HG02973 (cell line): ENCODE data around the gene EPHB6.
A peak's percentile ranks its signal among the peaks of the same experiment; 100 is the strongest.

Experiments used
- ATAC-seq: cut with Tn5 transposase; IDR thresholded peaks from one replicate; pipeline ENCODE4 v1.9.1; 2021; ENCODE audit warnings: moderate library complexity; ENCODE audit not compliant: unreplicated experiment

Gene EPHB6

GRCh38 chr7:142833174-142834048 is 21.5 kb upstream of the EPHB6 start:
- ATAC-seq: peak; percentile 68

DNA sequence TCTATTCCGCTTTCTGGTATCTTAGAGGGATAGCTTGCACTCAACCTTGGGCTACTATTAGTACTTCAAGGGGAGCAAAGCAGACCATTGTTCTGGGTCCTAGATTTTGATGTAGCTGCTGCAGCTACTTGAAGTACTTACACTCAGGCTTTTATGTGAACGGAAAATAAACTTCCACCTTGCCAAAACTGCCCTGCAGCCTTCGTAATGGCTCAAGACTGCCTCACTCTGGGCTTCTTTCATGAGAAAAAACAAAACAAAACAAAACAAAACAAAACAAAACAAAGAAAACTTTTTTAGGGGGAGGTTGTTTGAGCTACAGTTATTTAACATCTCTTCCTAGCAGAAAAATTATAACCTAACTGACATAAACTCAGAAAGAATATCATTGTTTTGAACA is 19.4 kb upstream of the EPHB6 start:
- no peak for ATAC-seq

DNA sequence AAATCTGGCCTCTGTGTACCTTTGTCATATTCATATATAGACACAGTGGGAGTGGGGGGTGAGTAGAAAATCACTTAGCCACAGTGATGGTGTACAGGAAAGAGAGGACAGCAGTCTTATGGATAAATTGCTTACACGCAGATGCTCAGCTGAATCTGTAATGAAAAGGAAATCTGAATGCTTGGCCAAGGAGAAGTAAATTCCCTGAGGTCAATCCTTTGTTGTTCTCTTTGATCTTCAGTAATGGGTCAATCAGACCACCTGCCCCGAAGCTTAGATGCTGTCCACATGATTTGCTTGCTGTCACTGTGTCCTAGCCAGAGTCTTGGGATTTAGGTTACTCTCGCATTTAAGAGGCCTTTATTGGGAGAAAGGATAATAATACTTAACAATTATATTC is 18.4 kb upstream of the EPHB6 start:
- ATAC-seq: no peak

DNA sequence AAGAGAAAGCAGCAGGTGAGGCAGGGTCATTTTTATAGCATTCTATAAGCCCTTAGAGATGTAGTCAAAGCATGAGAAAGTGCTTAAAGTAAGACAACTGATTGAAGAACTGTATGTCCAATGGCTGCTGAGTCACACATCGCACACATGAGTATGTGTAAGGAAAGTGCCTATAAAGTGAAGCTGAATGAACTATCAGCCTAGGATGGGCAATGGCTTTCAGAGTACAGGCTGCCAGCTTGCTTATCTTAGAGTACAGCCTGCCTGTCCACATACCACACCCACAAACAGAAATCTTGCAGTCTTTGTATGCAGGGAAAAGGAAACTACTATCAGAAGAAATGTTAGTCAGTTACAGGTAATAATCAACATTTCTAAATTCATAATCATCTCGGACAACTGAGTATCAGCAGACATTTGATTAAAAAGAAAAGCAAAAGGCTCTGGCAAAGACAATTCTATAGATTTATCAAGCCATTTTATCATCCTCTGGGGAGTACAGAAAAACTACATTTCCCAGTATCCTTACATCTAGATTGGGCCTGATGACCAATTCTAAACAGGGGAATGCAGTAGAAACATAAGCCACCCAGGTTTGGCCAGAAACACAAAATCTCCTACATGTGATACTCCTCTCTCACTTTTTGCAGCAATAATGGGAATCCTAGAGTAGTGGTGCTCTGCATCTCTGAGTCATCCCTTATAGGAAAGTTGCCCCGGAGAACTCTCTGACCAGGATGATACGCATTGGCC is 16.2 kb upstream of the EPHB6 start:
- ATAC-seq: no peak

- ATAC-seq: no peak
Measured at GRCh38 chr7:142842251-142842766, 12.6 kb upstream of the EPHB6 start.

- ATAC-seq: no peak
Measured at GRCh38 chr7:142847353-142847752, 7.5 kb upstream of the EPHB6 start.

DNA sequence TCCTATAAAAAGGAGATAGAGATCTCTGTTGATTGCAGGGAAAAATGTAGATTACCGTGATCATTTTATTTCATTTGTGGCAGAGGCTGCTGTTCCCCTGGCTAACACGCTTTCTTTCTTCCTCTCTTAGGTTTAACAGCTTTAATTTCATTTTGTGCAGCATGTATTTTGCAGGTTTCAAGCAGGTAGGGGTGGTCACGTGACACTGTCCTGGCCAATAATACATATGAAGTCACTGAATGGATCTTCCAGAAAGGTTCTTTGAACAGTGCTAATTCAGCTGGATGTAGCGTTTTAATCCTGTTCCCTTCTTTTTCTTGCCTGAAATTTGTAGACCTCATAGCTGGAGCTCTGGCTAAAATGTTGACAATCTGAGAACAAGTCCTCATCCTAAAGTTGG is 3.6 kb upstream of the EPHB6 start:
- ATAC-seq: no peak

- ATAC-seq: no peak
Measured at GRCh38 chr7:142851919-142852318, 3.0 kb upstream of the EPHB6 start.

GRCh38 chr7:142853739-142854371 is 1.0 kb upstream of the EPHB6 start:
- ATAC-seq: peak; percentile 81

- no peak for ATAC-seq
Measured at GRCh38 chr7:142855114-142855743, 353 bp downstream of the EPHB6 start.

GRCh38 chr7:142855756-142856564 is 1.1 kb downstream of the EPHB6 start:
- no peak for ATAC-seq

- no peak for ATAC-seq
Measured at GRCh38 chr7:142856565-142857245, 1.8 kb downstream of the EPHB6 start.

GRCh38 chr7:142857625-142858024 is 2.7 kb downstream of the EPHB6 start:
- no peak for ATAC-seq

DNA sequence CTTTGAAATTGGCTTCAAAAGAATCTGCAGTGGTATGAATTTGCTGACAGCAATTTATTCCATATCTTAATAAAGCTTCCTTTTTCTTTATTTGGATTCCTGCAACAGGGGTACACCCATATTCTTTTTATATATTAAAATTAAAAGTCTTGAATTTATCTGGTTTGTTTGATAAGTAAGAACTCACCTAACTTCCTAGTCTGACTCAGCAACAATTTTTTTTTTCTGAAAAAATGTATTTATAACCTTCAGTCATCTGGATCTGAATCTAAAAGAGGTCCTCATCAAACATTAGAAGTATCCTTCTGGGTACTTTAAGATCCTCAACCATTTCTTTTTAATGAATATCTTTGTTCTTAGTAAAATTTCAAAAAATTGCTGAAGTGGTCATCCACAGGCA is 4.5 kb downstream of the EPHB6 start:
- ATAC-seq: no peak

- ATAC-seq: no peak
Measured at GRCh38 chr7:142859829-142860228, 5.0 kb downstream of the EPHB6 start.

DNA sequence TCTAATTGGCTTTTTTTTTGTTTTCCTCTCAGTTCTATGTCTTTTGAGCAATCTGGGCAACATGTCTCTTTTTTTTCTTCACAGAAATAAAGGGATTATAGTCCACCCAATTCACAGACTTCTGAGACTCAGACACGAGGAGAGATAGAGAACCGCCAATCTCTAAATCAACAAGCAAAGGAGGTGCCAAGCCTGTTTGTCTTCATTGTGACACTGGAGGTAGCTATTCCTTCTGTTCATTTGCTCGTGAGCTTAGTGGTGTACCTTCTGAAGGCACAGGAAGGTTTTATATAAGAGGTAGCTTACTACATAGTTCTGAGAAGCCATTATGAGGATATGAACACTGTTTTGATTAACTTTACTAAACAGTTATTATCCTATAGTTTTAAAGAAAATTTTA is 6.1 kb downstream of the EPHB6 start:
- no peak for ATAC-seq

DNA sequence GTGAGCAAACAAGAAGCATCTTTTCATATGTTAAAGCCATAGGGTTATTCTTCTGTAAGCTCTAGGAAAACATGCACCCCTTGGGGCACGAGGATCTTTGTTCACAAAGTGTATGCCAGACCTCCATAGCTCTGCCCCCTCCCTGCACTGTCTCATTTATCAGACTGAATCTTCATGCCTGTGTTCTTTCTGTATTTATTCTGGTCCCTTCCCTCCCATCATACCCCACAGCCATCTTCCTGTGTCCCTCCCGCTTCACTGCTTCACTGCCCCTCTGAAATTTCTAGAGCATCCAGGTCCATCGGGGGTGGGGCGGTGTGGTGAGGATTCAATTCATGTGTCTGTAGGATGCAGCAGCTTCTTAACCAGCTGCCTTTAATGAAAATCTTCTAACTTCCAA is 7.5 kb downstream of the EPHB6 start:
- no peak for ATAC-seq

DNA sequence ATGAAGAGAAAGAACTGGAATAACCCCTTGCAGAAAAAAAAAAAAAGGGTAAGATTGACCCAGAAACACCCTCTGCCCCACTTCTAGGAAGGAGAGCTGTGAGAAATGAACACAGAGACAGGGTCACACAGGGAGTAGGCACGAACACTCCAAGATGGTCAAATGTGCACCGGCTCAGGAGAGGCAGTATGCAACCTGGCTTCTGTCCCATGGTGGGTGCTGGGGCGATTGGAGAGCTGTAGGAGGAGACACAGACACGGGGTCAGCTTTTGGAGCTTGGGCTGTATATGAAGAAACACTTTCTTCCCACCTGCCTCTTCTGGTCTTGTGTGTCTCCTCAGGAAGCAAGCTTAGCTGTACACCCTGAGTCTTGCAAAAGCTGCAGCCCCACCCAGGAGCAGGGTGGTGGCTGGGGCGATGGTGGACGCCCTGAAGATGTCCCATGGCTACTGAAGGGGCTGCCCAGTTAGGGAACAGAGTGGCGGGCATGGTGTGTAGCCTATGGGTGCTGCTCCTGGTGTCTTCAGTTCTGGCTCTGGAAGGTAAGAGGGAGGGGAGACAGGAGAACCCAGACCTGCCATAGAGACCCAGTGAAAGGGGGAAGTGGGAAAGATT is 8.0 kb downstream of the EPHB6 start:
- ATAC-seq: no peak
